ENCODE data around the gene ST6GALNAC5. TPM values are rescaled to one million over a fixed set of nuclear protein-coding genes. Genes with fewer than 3 reads are reported as not detected.

The ST6GALNAC5 gene
- total RNA-seq, 1 donor from 2014 or later = 1.3 TPM

- no peak for TF ChIP-seq CTCF (conservative IDR thresholded peaks at IDR 0.05; ENCODE audit: low read depth, low read length)
- no peak for DNase-seq (ENCODE audit: low read depth)
- H3K4me3 ChIP-seq (ENCODE audit: low read depth, low read length) = no peak overlapping the region
These were observed 222.5 kb downstream of the ST6GALNAC5 start for GRCh38 chr1:77089756-77090155.

- H3K4me3 ChIP-seq (ENCODE audit: low read depth, low read length) = no peak overlapping the region
- no peak for TF ChIP-seq CTCF (conservative IDR thresholded peaks at IDR 0.05; ENCODE audit: low read depth, low read length)
- no peak for DNase-seq (ENCODE audit: low read depth)
These were observed 228.0 kb downstream of the ST6GALNAC5 start for GRCh38 chr1:77095236-77095635.

GRCh38 chr1:77096496-77097255 lies 229.4 kb downstream of the ST6GALNAC5 start:
- no peak for DNase-seq (ENCODE audit: low read depth)
- TF ChIP-seq CTCF (conservative IDR thresholded peaks at IDR 0.05; ENCODE audit: low read depth, low read length) = no peak
- no peak overlapping the region for H3K4me3 ChIP-seq (ENCODE audit: low read depth, low read length)

- TF ChIP-seq CTCF (conservative IDR thresholded peaks at IDR 0.05; ENCODE audit: low read depth, low read length) = no peak
- no peak overlapping the region for H3K4me3 ChIP-seq (ENCODE audit: low read depth, low read length)
- DNase-seq (ENCODE audit: low read depth) = no peak
These were observed 233.6 kb downstream of the ST6GALNAC5 start for GRCh38 chr1:77100875-77101274.

- no peak for DNase-seq (ENCODE audit: low read depth)
- no peak for TF ChIP-seq CTCF (conservative IDR thresholded peaks at IDR 0.05; ENCODE audit: low read depth, low read length)
These were observed 236.2 kb downstream of the ST6GALNAC5 start for GRCh38 chr1:77103486-77103885.

GRCh38 chr1:77104672-77105071 lies 237.4 kb downstream of the ST6GALNAC5 start:
- no peak for DNase-seq (ENCODE audit: low read depth)
- no peak for TF ChIP-seq CTCF (conservative IDR thresholded peaks at IDR 0.05; ENCODE audit: low read depth, low read length)

More at GRCh38 chr1:77103486-77103885, 236.2 kb downstream of the ST6GALNAC5 start:
- H3K4me3 ChIP-seq (ENCODE audit: low read depth, low read length) = no peak overlapping the region

More at GRCh38 chr1:77104672-77105071, 237.4 kb downstream of the ST6GALNAC5 start:
- no peak overlapping the region for H3K4me3 ChIP-seq (ENCODE audit: low read depth, low read length)

Measured in epithelial cell of proximal tubule (primary cell).